Ectodermal cell (in vitro differentiated cells): ENCODE data around the gene ARMS2.

Source experiments
- H3K27ac ChIP-seq: 2 replicates; pipeline ENCODE4 v1.7.0; 2013; ENCODE audit warnings: mild to moderate bottlenecking, low read depth, low read length; ENCODE audit not compliant: insufficient read depth, poor library complexity, severe bottlenecking
- H3K27me3 ChIP-seq: 2 replicates; pipeline ENCODE4 v1.7.0; 2013; ENCODE audit warnings: mild to moderate bottlenecking, low read length; ENCODE audit not compliant: insufficient read depth, control insufficient read depth, poor library complexity, severe bottlenecking
- H3K36me3 ChIP-seq: one replicate; pipeline ENCODE4 v1.7.0; 2013; ENCODE audit warnings: low read length; ENCODE audit not compliant: control insufficient read depth, insufficient read depth
- H3K4me1 ChIP-seq: one replicate; pipeline ENCODE4 v1.7.0; 2013; ENCODE audit warnings: low read length; ENCODE audit not compliant: control insufficient read depth, insufficient read depth
- H3K4me3 ChIP-seq: 2 replicates; pipeline ENCODE4 v1.7.0; 2013; ENCODE audit warnings: low read depth, low read length, control low read depth; ENCODE audit not compliant: insufficient read depth
- H3K9me3 ChIP-seq: 2 replicates; pipeline ENCODE4 v1.7.0; 2013; ENCODE audit warnings: mild to moderate bottlenecking, low read length, moderate library complexity; ENCODE audit not compliant: control insufficient read depth
- WGBS, 2 experiments: methylation state at CpG; one replicate each; pipeline ENCODE4 v1.1.7; 2013; ENCODE audit warnings: missing lambda C conversion rate in 2 of 2; 5-methylcytosine and 5-hydroxymethylcytosine counted together

The ARMS2 gene

DNA sequence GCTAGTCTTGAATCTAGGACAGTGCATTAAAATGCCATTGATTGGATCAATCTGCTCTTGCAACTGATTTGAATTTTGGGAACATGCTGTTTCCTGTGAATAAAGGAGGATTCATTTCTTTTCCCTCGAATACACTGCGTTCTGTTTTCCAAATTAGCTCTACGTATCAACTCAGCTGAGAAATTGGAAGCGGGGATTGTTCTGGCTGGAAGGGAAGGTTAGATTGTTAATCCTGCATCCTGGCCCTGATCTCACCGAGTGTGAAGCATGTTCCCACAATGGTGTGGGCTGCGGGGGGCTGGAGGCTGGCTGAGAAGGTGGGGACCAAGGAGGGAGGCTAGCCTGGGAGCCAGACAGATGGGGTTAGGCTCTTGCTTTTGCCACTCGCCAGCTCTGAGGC lies 24.5 kb downstream of the ARMS2 start:
- Histone ChIP-seq H3K4me3 (no peak overlapping the region), H3K36me3 (no peaks in the 10 kb centered on the region), H3K27me3 (no peaks in the 10 kb centered on the region), H3K4me1 (peaks cover 15% of the 10 kb centered on the region), H3K9me3 (no peaks in the 10 kb centered on the region), H3K27ac (no peak overlapping the region)
- 87 to 88% methylated on average over 7 of the region's 7 CpGs for WGBS, 2 experiments

GRCh38 chr10:122480146-122480833 lies 25.8 kb downstream of the ARMS2 start:
- Histone ChIP-seq H3K36me3 (no peaks in the 10 kb centered on the region), H3K4me3 (no peak overlapping the region), H3K27ac (no peak overlapping the region), H3K27me3 (no peaks in the 10 kb centered on the region), H3K4me1 (peaks cover 11% of the 10 kb centered on the region), H3K9me3 (no peaks in the 10 kb centered on the region)
- WGBS, 2 experiments: 93 to 94% methylated on average over 10 of the region's 10 CpGs

GRCh38 chr10:122481296-122482056 lies 27.0 kb downstream of the ARMS2 start:
- H3K9me3 ChIP-seq: no peaks in the 10 kb centered on the region
- no peak overlapping the region for H3K4me3 ChIP-seq
- no peak overlapping the region for H3K27ac ChIP-seq
- H3K36me3 ChIP-seq: no peaks in the 10 kb centered on the region
- peaks cover 5% of the 10 kb centered on the region for H3K4me1 ChIP-seq
- 87 to 89% methylated on average over 6 of the region's 6 CpGs for WGBS, 2 experiments
- H3K27me3 ChIP-seq: no peaks in the 10 kb centered on the region

DNA sequence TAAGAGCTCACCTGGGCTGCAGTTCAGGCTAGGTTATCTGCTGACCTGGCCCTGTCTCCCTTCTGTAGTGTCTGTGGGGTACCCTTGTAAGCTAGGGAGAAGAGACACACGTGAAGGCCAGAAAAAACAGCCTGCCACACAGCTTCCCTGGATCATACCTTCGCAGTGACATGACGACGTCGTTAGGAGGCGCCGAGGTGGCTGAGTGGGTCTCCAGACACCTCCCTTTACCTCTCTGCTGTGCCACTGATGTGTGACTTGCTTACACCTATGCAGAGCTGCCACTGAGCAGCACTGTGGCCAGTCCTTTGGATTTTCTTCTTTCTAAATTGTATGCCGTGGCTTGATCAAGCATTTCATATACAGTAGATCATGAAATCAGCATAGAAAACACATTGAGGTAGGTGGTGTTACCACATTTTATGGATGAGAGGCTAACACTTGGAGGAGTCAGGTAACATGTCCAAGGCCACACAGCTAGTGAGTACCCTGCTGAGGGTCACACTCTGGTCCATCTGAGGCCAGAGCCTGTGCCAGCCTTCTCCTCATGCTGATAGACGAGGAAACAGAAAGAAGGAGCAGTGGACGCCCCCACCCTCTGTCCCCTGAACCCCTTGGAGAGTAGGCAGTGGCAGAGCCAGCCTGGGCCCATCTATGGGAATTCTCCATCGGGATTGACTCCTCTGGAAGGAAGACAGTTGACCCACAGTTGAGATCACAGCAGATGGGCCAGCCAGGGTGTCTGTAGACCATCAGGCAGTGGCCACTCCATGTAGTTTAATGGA lies 30.0 kb downstream of the ARMS2 start:
- H3K4me1 ChIP-seq: peaks cover 14% of the 10 kb centered on the region
- H3K36me3 ChIP-seq: no peaks in the 10 kb centered on the region
- H3K27ac ChIP-seq: no peak overlapping the region
- H3K4me3 ChIP-seq: no peak overlapping the region
- no peaks in the 10 kb centered on the region for H3K9me3 ChIP-seq
- 91% methylated on average over 10 to 11 of the region's 11 CpGs for WGBS, 2 experiments
- no peaks in the 10 kb centered on the region for H3K27me3 ChIP-seq

DNA sequence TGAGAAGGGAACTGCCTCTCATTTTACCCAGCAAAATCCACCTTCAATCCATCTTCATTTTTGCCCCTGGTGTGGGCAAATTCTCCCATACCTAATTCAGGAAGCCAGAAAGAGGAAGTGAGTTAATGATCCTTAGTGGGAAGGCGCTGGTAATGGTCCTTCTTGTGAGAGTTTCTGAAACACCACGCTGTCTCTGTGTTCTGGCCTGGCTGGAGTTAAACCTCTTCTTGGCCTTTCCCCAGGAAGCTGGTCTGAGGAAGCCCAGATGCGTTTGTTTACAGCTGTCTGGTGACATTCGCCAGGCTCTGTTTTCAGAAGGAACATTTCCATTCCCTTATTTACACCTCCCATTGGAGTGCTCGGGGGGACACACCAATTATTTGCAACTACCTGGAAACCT lies 31.2 kb downstream of the ARMS2 start:
- no peaks in the 10 kb centered on the region for H3K9me3 ChIP-seq
- no peak overlapping the region for H3K27ac ChIP-seq
- H3K27me3 ChIP-seq: no peaks in the 10 kb centered on the region
- peaks cover 14% of the 10 kb centered on the region for H3K4me1 ChIP-seq
- no peak overlapping the region for H3K4me3 ChIP-seq
- WGBS, 2 experiments: 86 to 91% methylated on average over 4 to 5 of the region's 5 CpGs
- no peaks in the 10 kb centered on the region for H3K36me3 ChIP-seq

DNA sequence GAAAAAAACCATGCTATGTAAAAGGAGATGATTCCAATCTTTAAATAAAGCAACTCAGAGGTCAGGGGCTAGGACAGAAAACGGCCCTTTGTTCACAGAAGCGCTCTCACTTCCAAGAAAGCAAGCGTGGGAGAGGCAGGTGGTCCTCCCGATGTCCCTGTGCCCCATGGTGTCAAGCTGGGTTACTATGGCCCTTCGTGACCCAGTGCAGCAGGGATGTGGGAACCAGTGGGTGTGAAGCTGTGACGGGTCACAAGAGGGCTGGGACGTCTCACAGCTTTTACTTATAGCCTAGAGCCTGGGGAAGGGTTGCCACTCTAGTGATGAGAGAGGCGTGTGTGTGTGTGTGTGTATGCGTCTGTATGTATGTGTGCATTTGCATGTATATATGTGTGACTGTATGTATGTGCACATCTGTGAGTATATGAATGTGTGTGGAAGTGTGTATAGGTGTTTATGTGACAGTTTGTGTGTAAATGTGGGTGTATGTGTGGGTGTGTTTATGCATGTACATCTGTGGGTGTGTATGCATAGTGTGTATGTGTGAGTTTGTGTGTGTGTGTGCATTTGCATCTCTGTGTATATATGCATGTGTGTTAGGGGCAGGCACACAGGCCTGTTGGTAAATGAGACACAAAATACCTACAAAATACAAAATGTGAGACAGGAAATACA lies 32.1 kb downstream of the ARMS2 start:
- Histone ChIP-seq H3K4me1 (peaks cover 16% of the 10 kb centered on the region), H3K27ac (no peak overlapping the region), H3K9me3 (no peaks in the 10 kb centered on the region), H3K27me3 (no peaks in the 10 kb centered on the region), H3K36me3 (no peaks in the 10 kb centered on the region), H3K4me3 (no peak overlapping the region)
- 78 to 83% methylated on average over 9 of the region's 9 CpGs for WGBS, 2 experiments

GRCh38 chr10:122487174-122487765 lies 32.8 kb downstream of the ARMS2 start:
- Histone ChIP-seq H3K4me1 (peaks cover 21% of the 10 kb centered on the region), H3K4me3 (no peak overlapping the region), H3K9me3 (no peaks in the 10 kb centered on the region), H3K27me3 (no peaks in the 10 kb centered on the region), H3K27ac (no peak overlapping the region), H3K36me3 (no peaks in the 10 kb centered on the region)
- WGBS, 2 experiments: 82 to 85% methylated on average over 16 of the region's 16 CpGs

- Histone ChIP-seq H3K9me3 (no peaks in the 10 kb centered on the region), H3K36me3 (no peaks in the 10 kb centered on the region), H3K27ac (no peak overlapping the region), H3K4me3 (no peak overlapping the region), H3K4me1 (peaks cover 21% of the 10 kb centered on the region), H3K27me3 (no peaks in the 10 kb centered on the region)
- WGBS, 2 experiments: 96% methylated on average over 4 of the region's 4 CpGs; no CpG with 5 or more reads in 1 of the 2 experiments
Measured at GRCh38 chr10:122490268-122490667, 35.8 kb downstream of the ARMS2 start.

- Histone ChIP-seq H3K9me3 (no peaks in the 10 kb centered on the region), H3K4me1 (peaks cover 16% of the 10 kb centered on the region), H3K4me3 (no peak overlapping the region), H3K27ac (no peak overlapping the region), H3K36me3 (no peaks in the 10 kb centered on the region), H3K27me3 (no peaks in the 10 kb centered on the region)
- WGBS, 2 experiments: 92 to 94% methylated on average over 26 of the region's 26 CpGs
Measured at GRCh38 chr10:122490786-122491680, 36.6 kb downstream of the ARMS2 start.
